Ishikawa (cell line): Measurements from ENCODE around the gene OR1K1.
"Not testable (repeated sequence)": the region's sequence is repeated elsewhere in the genome, so short reads cannot be mapped to it uniquely, and the experiment has no call there.

Source experiments
- RAD21 ChIP-seq: IDR thresholded peaks from 2 replicates; pipeline ENCODE4 v1.6.1; 2012; ENCODE audit warnings: low read depth
- YY1 ChIP-seq: IDR thresholded peaks from 2 replicates; pipeline ENCODE4 v1.6.1; 2012; ENCODE audit warnings: low read depth
- TF ChIP-seq, protein P1 (sequence below): IDR thresholded peaks from 2 replicates; pipeline ENCODE4 v1.6.1; 2012; ENCODE audit warnings: low read depth, mild to moderate bottlenecking
- TF ChIP-seq, protein P2 (sequence below): IDR thresholded peaks from 2 replicates; pipeline ENCODE4 v1.6.1; 2012
- TF ChIP-seq, protein P3 (sequence below): IDR thresholded peaks from 2 replicates; pipeline ENCODE4 v1.6.1; 2012

DNA sequence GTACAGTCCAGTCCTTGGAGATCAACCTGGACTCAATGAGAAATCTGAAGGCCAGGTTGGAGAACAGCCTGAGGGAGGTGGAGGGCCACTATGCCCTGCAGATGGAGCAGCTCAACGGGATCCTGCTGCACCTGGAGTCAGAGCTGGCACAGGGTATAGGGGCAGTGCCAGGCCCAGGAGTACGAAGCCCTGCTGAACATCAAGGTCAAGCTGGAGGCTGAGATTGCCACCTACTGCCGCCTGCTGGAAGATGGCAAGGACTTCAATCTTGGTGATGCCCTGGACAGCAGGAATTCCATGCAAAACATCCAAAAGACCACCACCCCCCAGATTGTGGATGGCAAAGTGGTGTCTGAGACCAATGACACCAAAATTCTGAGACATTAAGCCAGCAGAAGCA is 38.5 kb downstream of the OR1K1 start:
- TF ChIP-seq, protein P1, sequence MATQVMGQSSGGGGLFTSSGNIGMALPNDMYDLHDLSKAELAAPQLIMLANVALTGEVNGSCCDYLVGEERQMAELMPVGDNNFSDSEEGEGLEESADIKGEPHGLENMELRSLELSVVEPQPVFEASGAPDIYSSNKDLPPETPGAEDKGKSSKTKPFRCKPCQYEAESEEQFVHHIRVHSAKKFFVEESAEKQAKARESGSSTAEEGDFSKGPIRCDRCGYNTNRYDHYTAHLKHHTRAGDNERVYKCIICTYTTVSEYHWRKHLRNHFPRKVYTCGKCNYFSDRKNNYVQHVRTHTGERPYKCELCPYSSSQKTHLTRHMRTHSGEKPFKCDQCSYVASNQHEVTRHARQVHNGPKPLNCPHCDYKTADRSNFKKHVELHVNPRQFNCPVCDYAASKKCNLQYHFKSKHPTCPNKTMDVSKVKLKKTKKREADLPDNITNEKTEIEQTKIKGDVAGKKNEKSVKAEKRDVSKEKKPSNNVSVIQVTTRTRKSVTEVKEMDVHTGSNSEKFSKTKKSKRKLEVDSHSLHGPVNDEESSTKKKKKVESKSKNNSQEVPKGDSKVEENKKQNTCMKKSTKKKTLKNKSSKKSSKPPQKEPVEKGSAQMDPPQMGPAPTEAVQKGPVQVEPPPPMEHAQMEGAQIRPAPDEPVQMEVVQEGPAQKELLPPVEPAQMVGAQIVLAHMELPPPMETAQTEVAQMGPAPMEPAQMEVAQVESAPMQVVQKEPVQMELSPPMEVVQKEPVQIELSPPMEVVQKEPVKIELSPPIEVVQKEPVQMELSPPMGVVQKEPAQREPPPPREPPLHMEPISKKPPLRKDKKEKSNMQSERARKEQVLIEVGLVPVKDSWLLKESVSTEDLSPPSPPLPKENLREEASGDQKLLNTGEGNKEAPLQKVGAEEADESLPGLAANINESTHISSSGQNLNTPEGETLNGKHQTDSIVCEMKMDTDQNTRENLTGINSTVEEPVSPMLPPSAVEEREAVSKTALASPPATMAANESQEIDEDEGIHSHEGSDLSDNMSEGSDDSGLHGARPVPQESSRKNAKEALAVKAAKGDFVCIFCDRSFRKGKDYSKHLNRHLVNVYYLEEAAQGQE, result not testable (repeated sequence)
- TF ChIP-seq, protein P2, sequence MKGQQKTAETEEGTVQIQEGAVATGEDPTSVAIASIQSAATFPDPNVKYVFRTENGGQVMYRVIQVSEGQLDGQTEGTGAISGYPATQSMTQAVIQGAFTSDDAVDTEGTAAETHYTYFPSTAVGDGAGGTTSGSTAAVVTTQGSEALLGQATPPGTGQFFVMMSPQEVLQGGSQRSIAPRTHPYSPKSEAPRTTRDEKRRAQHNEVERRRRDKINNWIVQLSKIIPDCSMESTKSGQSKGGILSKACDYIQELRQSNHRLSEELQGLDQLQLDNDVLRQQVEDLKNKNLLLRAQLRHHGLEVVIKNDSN, result not testable (repeated sequence)
- 0 out of 2 replicates have a peak, but pooled peaks have one; percentile 19 for TF ChIP-seq RAD21
- TF ChIP-seq, protein P3, sequence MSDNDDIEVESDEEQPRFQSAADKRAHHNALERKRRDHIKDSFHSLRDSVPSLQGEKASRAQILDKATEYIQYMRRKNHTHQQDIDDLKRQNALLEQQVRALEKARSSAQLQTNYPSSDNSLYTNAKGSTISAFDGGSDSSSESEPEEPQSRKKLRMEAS, result not testable (repeated sequence)
- TF ChIP-seq YY1, result not testable (repeated sequence)
